GM11168 (cell line): ENCODE measurements around the gene SPTLC1.

ENCODE experiments used
- in situ Hi-C: fragments of 300-500 bp; cut with MboI; formaldehyde crosslinking; loops from one replicate; pipeline ENCODE4 v1.12.0; 2022; ENCODE audit warnings: low sequenced_read_pairs; ENCODE audit not compliant: unreplicated experiment

Gene SPTLC1

GRCh38 chr9:92100237-92100911 is 14.8 kb downstream of the SPTLC1 start:
- in situ Hi-C loops = no loop called here

GRCh38 chr9:92098638-92099037 is 16.6 kb downstream of the SPTLC1 start:
- in situ Hi-C loops = no loop called here

GRCh38 chr9:92097997-92098482 is 17.2 kb downstream of the SPTLC1 start:
- in situ Hi-C loops = no loop called here

DNA sequence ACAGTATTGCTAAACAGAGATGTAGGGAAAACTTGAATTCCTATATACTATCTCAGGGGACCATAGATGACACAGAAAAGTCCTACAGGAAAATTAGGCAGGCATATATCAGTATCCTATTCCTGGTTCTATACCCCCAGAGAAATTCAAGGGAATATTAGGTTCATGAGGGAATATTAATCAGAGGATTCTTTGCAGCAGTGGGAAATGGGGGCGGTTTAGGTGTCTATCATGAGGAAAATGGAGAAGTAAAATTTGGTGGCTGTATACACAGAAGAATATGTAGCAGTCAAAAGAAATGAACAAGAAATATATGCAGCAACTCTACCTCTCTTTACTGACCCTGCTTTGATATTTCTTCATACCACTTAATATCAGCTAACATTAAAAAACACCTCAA is 20.0 kb downstream of the SPTLC1 start:
- in situ Hi-C loops = no loop called here

DNA sequence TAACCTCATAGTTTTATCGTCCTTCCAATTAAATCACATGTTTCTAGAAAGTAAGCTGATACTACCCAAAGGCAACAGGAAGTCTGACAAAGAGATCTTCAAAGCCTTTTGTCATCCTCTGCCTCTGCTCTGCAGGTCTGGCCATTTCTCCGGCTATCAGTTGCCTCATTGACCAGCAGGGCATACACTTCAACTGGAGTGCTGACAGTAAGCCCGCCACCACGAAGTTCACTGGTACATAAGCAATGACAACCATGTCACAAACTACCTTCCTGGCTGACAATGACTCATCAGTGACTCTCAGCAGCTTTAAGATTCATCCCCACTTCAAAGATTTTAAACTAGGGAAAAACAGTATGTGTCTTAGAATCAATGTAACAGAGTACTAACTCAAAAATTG is 20.6 kb downstream of the SPTLC1 start:
- in situ Hi-C loops = no loop called here

- in situ Hi-C loops = no loop called here
Observed at GRCh38 chr9:92077888-92078287, 37.3 kb downstream of the SPTLC1 start.

GRCh38 chr9:92071634-92072033 is 43.6 kb downstream of the SPTLC1 start:
- in situ Hi-C loops = no loop called here

GRCh38 chr9:92066168-92066567 is 49.0 kb downstream of the SPTLC1 start:
- in situ Hi-C loops = no loop called here

GRCh38 chr9:92064711-92065110 is 50.5 kb downstream of the SPTLC1 start:
- in situ Hi-C loops = no loop called here

DNA sequence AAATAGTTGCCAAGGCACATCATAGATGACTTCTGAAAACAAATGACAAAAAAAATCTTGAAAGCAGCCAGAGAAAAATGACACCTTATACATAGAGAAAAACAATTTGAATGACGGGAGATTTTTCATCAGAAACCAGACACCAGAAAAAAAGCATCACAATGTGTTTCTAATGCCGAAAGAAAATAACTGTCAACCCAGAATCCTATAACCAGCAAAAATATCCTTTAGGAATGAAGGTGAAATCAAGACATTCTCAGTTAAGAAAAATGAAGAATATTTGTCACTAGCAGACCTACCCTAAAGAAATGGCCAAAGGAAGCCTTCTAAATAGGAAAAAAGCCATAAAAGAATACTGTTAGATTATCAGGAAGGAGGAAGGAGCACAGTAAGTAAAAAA is 54.0 kb downstream of the SPTLC1 start:
- in situ Hi-C loops = no loop called here

GRCh38 chr9:92059661-92060060 is 55.6 kb downstream of the SPTLC1 start:
- in situ Hi-C loops = no loop called here

GRCh38 chr9:92058723-92059444 is 56.3 kb downstream of the SPTLC1 start:
- in situ Hi-C loops = no loop called here

DNA sequence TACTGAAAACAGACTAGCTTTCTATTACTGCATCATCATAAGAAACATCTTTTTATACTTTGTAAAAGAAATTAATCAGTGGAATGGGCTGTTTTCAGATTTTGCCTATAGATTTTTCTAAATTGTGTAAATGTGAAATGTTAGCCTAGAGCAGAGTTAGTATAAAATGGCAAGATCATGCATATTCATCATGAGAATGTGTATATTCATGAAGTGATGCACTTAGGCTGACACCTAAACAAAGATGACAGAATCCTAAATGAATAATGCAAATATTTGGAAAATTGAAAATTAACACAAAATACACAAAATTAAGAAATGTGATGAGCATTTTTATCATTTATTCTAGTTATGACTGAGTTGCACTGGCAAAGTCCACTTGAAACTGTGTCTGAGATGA is 57.2 kb downstream of the SPTLC1 start:
- in situ Hi-C loops = no loop called here

DNA sequence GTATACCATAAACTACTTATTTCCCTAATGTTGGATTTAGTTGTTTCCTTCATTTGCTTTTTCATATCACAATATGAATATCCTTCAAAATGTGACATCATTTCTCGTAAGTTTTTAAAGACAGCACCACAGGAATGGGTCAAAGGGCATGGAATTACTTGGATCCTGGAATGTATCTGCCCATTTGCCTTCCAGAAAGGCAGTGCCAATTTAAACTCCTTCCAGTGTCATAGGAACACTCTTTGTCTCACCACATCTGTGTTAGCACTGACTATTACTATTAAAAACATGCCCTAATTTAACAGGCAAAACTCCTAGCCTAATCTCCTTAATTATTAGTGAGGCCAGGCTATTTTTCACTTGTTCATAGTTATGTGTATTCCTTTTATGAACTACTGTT is 58.0 kb downstream of the SPTLC1 start:
- in situ Hi-C loops = no loop called here

- in situ Hi-C loops = no loop called here
Observed at GRCh38 chr9:92055624-92056023, 59.6 kb downstream of the SPTLC1 start.

DNA sequence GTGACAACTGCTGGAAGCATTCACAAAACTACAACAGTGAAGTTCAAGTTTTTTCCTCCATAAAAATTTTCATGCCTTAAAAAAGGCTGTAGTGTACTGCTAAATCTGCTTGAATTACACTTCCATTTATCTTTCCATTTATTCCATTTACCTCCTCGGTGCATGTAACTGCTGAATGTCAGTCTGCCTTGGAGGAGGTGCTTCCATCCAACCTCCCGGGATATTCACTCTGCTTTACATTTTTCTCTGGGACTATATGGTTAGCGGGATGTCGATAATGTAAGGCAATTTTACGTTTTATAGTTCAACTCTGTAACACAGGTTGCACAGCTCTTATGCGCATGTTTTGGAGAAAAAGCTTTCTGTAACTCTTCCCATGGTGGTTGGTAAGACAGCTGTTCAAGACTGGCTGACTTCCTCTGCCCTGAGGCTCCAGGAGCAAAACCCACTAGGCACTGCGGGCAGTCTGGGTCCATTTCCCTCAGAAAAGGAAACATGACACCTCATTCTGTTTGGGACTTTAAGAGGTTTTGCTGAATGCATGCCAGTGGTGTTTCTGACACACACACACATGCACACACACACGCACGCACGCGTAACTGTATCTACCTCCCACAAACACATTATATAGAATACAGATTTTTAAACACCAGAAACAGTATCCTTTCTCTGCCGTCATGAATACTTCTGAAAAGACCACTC is 66.1 kb downstream of the SPTLC1 start:
- in situ Hi-C loops = no loop called here

- in situ Hi-C loops = no loop called here
Observed at GRCh38 chr9:92047500-92047899, 67.7 kb downstream of the SPTLC1 start.

DNA sequence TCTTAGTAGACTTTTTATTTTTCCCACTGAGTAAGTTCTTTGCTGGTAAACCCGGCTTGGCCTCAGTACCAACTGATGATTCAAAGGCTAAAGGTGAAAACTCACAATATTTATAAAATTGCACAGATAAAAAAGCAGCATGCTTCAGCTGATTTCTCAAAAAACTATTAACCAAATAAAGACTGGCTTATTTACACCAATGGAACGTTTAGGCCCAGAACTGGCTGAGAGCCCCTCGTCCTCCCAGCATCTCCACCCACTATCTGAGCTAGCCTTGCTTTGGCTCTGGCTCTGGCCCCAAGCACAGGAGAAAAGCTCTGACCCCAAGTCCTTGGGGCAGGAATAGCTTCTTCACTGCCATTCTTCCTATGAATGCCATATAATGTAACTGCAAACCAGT is 68.5 kb downstream of the SPTLC1 start:
- in situ Hi-C loops = no loop called here

GRCh38 chr9:92044936-92045335 is 70.3 kb downstream of the SPTLC1 start:
- in situ Hi-C loops = no loop called here

DNA sequence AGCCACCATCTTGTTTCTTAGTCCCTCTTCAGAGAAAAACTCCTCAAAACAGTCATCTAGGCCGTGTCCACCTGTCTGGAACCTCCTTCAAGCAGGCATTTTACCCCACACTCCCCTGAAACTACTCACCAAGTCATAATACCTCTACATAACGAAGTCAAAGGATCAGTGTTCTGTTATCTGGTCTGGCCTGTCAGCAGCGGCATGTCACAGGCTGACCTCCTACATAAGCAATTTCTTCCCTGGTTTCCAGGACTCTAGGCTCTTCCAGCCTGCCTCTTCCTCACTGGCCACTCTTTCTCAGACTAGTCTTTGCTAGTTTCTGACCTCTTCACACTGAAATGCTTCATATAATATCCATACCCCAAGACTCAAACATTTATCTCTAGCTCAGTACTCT is 72.2 kb downstream of the SPTLC1 start:
- in situ Hi-C loops = no loop called here

DNA sequence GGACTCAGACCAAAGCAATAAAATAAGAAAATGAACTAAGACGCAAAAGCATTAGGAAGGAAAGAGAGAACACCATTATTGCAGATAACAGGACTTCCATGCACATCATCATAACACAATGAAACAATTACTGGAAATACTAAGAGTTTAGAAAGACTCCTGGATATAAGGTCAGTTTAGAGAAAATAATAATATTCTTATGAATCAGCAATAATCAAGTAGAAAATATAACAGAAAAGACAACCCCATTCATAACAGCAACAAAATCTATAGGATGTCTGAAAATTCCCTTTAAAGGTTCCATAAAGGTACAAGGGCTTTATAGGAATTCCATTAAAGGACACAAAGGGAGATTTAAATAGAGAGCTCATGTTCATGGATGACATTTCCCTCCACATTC is 73.0 kb downstream of the SPTLC1 start:
- in situ Hi-C loops = no loop called here
